ENCODE data around the gene GPC5.

DNA sequence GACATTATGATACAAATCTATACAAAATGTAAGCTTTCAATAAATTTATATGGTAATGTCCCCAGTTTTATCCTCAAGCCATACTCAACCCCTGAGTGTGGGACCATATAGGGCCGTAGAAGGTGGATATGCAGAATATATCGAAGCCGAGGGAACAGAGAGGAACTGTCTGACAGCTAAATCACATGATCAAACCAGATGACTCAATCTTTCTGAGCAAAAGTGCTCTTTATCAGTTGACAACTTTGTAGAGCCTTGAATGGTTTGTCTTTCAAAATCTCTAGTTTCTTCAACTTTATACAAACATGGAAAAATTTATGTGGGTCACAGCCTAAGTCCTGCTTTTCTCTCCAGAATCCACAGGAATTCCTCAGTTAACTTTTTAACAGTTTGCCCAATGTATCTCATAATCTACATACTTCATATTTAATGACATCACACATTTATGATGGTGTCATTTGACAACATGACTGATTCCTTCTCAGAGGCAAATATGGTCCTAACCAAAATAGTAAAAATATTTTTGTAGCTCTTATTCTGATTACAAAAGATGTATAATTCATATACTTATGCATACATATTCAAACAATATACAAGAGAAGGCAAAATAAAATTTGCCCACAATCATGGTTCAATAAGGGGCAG, 1155.2 kb downstream of the GPC5 start:
- TF ChIP-seq, protein P1, sequence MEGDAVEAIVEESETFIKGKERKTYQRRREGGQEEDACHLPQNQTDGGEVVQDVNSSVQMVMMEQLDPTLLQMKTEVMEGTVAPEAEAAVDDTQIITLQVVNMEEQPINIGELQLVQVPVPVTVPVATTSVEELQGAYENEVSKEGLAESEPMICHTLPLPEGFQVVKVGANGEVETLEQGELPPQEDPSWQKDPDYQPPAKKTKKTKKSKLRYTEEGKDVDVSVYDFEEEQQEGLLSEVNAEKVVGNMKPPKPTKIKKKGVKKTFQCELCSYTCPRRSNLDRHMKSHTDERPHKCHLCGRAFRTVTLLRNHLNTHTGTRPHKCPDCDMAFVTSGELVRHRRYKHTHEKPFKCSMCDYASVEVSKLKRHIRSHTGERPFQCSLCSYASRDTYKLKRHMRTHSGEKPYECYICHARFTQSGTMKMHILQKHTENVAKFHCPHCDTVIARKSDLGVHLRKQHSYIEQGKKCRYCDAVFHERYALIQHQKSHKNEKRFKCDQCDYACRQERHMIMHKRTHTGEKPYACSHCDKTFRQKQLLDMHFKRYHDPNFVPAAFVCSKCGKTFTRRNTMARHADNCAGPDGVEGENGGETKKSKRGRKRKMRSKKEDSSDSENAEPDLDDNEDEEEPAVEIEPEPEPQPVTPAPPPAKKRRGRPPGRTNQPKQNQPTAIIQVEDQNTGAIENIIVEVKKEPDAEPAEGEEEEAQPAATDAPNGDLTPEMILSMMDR (IDR thresholded peaks at IDR 0.05; ENCODE audit: low read length): no peak
- no peak for TF ChIP-seq EZH2 (IDR thresholded peaks at IDR 0.05; ENCODE audit: borderline replicate concordance, low read length)

All from OCI-LY1 (cell line).